NCI-H82 treated with DMSO at 0.1 percent for 48 hours (cell line): ENCODE results near the gene TBPL2.
A peak's percentile ranks its signal among the peaks of the same experiment; 100 is the strongest.
"Not testable (repeated sequence)": the region's sequence is repeated elsewhere in the genome, so short reads cannot be mapped to it uniquely, and the experiment has no call there.

Experiments used
- DNase-seq: peaks from one replicate; lab custom pipeline; 2025; ENCODE audit not compliant: unreplicated experiment; lab: John Stamatoyannopoulos, UW

TBPL2 gene

GRCh38 chr14:55441286-55441685, 870 bp upstream of the TBPL2 start:
- DNase-seq, result no peak

- peak; percentile 46 for DNase-seq
Observed at GRCh38 chr14:55438066-55438683, 2.2 kb downstream of the TBPL2 start.

GRCh38 chr14:55436931-55437330, 3.5 kb downstream of the TBPL2 start:
- DNase-seq, result no peak

- DNase-seq, result no peak
Observed at GRCh38 chr14:55436519-55436918, 3.9 kb downstream of the TBPL2 start.

- DNase-seq, result no peak
Observed at GRCh38 chr14:55434805-55435174, 5.6 kb downstream of the TBPL2 start.

GRCh38 chr14:55433880-55434804, 6.3 kb downstream of the TBPL2 start:
- DNase-seq, result no peak

- no peak for DNase-seq
Observed at GRCh38 chr14:55432628-55433027, 7.8 kb downstream of the TBPL2 start.

GRCh38 chr14:55430024-55430690, 10.3 kb downstream of the TBPL2 start:
- DNase-seq, result peak; percentile 11

GRCh38 chr14:55427439-55427838, 13.0 kb downstream of the TBPL2 start:
- no peak for DNase-seq

- no peak for DNase-seq
Observed at GRCh38 chr14:55426891-55427290, 13.5 kb downstream of the TBPL2 start.

- DNase-seq, result no peak
Observed at GRCh38 chr14:55425091-55425490, 15.3 kb downstream of the TBPL2 start.

GRCh38 chr14:55423969-55424368, 16.4 kb downstream of the TBPL2 start:
- DNase-seq, result no peak

GRCh38 chr14:55422338-55422737, 18.1 kb downstream of the TBPL2 start:
- DNase-seq, result not testable (repeated sequence)

- no peak for DNase-seq
Observed at GRCh38 chr14:55419663-55420062, 20.8 kb downstream of the TBPL2 start.

- DNase-seq, result no peak
Observed at GRCh38 chr14:55418411-55418810, 22.0 kb downstream of the TBPL2 start.

- no peak for DNase-seq
Observed at GRCh38 chr14:55417955-55418354, 22.5 kb downstream of the TBPL2 start.

GRCh38 chr14:55416866-55417265, 23.6 kb downstream of the TBPL2 start:
- no peak for DNase-seq

- no peak for DNase-seq
Observed at GRCh38 chr14:55414551-55414950, 25.9 kb downstream of the TBPL2 start.

GRCh38 chr14:55412676-55413075, 27.7 kb downstream of the TBPL2 start:
- peak; percentile 60 for DNase-seq

- peak; percentile 72 for DNase-seq
Observed at GRCh38 chr14:55411426-55412389, 28.7 kb downstream of the TBPL2 start, which contains the start of gene ATG14. Gene ATG14, minus strand, starts transcription at chr14:55411830. Its CDS starts 8 bp downstream, at chr14:55411822.

- DNase-seq, result no peak
Observed at GRCh38 chr14:55410876-55411275, 29.5 kb downstream of the TBPL2 start.
